ENCODE data around the gene DCST1.
A peak's percentile ranks its signal among the peaks of the same experiment; 100 is the strongest.

DCST1 gene

DNA sequence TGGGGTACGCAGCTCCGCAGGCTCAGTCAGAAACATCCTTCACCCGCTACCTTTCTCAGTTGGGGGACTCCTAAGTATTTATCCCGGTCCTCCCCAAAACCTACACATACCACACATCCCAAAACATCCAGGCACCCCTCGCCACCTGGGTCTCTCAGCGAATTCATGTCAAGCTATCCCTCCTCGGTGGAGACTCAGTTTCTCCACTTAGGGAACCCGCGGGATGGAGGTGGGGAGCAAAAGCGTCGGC lies 32.3 kb upstream of the DCST1 start:
- no peak for DNase-seq (ENCODE audit: extremely low read depth in 1 of 2, low read depth in 1 of 2)

DNA sequence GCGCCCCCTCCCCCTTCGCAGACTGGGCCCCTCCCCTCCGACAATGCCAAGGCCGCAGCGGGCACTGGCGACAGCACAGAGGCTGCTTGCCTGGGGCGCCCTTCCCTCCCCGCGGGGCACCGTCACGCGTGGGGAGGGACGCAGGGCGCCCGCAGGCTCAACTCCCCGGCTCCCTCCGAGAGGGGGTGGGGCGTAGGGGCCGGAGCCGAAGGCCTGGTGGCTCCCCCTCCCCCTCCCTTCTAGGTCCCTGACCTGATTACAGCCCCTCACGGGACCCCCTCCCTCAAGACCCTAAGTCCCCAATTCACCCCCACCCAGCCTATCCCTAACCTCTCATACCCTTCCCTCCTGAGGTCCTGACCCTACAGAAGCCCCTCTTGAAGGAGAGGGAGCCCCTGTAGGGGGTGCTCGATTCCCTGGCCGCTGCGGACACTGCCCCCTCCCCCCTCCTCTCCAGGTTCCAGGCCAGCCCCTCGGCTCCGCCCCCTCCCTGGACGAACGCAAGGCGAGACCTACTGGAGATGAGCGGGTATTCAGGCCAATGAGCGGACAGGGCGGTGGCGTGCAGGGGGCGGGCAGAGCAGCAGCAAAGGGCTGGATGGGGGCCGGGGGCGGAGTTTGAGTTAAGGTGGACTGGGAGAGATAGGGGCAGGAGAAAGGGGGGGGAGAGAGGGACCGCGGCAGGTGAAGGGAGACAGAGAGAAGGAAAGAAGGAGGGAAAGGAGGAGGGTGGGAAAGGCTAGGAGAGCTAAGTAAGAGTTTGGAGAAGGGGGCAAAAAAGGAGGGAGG lies 31.8 kb upstream of the DCST1 start:
- peak; percentile 95 to 100 for DNase-seq (ENCODE audit: extremely low read depth in 1 of 2, low read depth in 1 of 2)

GRCh38 chr1:155002464-155003226 lies 31.0 kb upstream of the DCST1 start, which contains the start of gene ZBTB7B:
ZBTB7B (plus strand) TSS chr1:155002802; CDS start chr1:155014661, 11,859 bp downstream.
- DNase-seq (ENCODE audit: extremely low read depth in 1 of 2, low read depth in 1 of 2): no peak

DNA sequence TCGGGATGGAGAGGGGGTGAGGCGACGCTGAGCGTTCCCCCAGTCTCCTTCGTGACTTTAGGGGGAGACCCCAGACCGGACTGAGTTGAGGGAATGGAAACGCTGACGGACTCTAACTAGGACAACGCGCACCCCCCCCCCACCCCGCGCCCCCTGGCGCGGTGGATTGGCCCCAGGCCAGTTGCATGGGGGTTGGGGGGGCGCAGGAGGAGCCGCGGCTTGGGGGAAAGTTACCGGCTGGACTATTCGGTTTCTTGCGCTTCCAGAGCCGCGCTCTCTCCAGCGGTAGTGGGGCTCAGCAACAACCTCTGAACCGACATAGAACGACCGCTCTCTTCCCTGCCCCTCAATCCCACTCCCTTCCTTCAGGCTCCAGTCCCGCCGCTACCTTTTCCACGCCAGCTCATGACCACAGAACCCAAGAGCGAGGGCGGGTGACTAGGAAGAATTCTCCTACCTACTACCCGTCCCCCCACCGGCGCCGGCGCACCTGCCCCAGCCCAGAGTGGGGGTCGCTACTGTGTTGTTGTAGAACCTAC lies 30.3 kb upstream of the DCST1 start:
- no peak for DNase-seq (ENCODE audit: extremely low read depth in 1 of 2, low read depth in 1 of 2)

GRCh38 chr1:155003766-155004351 lies 29.8 kb upstream of the DCST1 start:
- DNase-seq (ENCODE audit: extremely low read depth in 1 of 2, low read depth in 1 of 2): no peak

- DNase-seq (ENCODE audit: extremely low read depth in 1 of 2, low read depth in 1 of 2): no peak
Measured at GRCh38 chr1:155004352-155005075, 29.1 kb upstream of the DCST1 start.

DNA sequence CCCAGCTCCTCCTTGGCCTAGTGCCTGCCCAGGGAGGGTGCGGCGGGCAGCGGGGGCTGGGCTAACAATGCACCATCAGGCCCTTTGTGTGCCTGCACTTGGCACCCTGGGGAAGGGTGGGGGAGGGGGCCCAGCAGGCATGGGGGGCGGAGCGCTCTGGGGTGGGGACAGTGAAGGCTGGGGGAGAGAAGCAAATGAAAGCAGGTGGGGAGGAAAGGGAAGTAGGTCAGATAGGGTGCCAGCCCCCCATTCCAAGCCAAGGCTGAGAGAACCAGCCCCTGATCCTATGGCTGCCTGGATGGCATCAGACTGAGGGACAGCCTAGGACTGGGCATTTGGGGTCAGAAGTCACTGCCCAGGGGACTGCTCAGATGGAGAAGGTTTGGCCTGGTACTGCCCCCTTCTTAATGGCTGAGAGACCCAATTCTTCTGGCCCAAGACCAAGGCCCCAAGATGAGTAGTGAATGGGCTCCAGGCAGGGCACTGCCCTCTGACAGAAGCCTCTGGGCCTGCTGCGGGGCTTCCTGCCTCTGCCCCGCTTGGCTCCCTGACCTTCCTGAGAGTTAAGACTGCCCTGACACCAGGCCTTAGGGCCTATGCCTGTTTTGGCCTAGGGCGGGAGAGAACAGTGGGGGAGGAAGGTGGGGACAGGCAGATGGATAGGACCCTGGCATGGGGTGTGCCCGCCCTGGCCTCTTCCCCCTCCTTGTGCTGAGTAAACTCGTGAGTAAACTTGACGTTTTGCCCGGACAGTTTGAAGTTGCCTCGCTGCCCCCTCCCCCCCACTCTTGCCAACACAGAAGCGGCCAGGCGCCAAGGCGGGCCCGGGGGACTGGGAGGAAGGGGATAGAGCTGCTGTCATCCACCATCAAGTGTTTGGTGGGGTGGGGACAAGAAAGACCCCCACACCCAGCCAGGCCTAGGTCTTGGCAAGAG lies 28.3 kb upstream of the DCST1 start:
- no peak for DNase-seq (ENCODE audit: extremely low read depth in 1 of 2, low read depth in 1 of 2)

- DNase-seq (ENCODE audit: extremely low read depth in 1 of 2, low read depth in 1 of 2): no peak
Measured at GRCh38 chr1:155006601-155007101, 27.0 kb upstream of the DCST1 start.

GRCh38 chr1:155007251-155007828 lies 26.3 kb upstream of the DCST1 start:
- DNase-seq (ENCODE audit: extremely low read depth in 1 of 2, low read depth in 1 of 2): no peak

GRCh38 chr1:155008015-155008941 lies 25.3 kb upstream of the DCST1 start:
- no peak for DNase-seq (ENCODE audit: extremely low read depth in 1 of 2, low read depth in 1 of 2)

GRCh38 chr1:155009221-155009711 lies 24.4 kb upstream of the DCST1 start:
- DNase-seq (ENCODE audit: extremely low read depth in 1 of 2, low read depth in 1 of 2): no peak

- DNase-seq (ENCODE audit: extremely low read depth in 1 of 2, low read depth in 1 of 2): no peak
Measured at GRCh38 chr1:155009742-155010141, 23.9 kb upstream of the DCST1 start.

DNA sequence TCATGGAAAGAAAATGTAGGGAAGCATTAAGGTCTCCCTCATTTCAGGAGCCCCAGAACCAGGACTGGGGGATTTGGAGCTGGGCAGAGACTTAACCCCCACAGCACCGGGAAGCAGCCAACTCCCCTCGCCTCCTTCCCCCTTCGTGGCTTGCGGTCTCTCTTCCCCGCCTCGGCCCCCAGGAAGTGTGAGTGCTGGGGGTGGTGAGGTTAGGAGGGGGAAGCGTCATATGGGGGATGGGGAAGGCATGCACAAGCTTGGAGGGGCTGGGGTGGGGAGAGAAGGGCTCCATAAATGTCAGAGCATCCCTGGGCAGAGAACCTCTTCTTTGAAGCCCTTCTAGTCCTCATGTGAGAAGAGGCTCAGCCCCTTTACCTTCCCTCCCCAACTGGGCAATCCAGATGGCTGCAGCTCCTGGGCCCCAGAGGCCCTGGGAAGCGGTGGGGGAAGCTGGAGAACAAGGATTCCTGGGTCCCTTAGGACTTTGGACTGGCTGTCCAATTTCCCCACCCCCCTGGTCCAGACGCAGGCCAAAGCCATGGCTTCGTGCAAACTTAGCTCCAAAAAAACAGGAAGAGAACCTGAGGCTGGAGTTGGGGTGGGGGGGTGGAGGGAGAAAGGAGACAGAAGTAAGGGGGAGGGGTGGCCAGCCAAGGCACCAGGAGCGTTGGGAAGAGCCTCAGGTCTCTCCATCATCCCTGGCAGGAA lies 23.3 kb upstream of the DCST1 start:
- DNase-seq (ENCODE audit: extremely low read depth in 1 of 2, low read depth in 1 of 2): no peak

- DNase-seq (ENCODE audit: extremely low read depth in 1 of 2, low read depth in 1 of 2): no peak
Measured at GRCh38 chr1:155011004-155011416, 22.6 kb upstream of the DCST1 start.

- no peak for DNase-seq (ENCODE audit: extremely low read depth in 1 of 2, low read depth in 1 of 2)
Measured at GRCh38 chr1:155011437-155012025, 22.1 kb upstream of the DCST1 start.

- DNase-seq (ENCODE audit: extremely low read depth in 1 of 2, low read depth in 1 of 2): no peak
Measured at GRCh38 chr1:155012026-155012546, 21.5 kb upstream of the DCST1 start.
